OCI-M1 (cell line): ENCODE data around the gene NOC2L.
"Not testable (repeated sequence)": the region's sequence is repeated elsewhere in the genome, so short reads cannot be mapped to it uniquely, and the experiment has no call there.

Source experiments
- DNase-seq: peaks from one replicate; lab custom pipeline; 2025; lab: John Stamatoyannopoulos, UW

Gene NOC2L

GRCh38 chr1:993379-993995 is 34.4 kb upstream of the NOC2L start:
- no peak for DNase-seq

DNA sequence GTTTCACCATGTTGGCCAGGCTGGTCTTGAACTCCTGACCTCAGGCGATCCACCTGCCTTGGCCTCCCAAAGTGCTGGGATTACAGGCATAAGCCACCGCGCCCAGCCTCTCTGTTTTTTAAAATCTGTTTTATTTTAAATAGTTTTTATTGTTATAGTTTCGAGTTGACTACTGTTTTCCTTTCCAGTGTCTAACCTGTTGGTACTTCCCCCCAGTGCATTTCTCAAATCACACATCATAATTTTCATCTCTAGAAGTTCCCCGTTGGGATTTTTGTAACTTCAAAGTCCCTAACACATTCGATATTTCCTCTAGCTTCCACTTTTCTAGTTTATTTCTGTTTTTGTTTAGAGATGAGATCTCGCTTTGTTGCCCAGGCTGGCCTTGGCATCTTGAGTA is 33.3 kb upstream of the NOC2L start:
- no peak for DNase-seq

DNA sequence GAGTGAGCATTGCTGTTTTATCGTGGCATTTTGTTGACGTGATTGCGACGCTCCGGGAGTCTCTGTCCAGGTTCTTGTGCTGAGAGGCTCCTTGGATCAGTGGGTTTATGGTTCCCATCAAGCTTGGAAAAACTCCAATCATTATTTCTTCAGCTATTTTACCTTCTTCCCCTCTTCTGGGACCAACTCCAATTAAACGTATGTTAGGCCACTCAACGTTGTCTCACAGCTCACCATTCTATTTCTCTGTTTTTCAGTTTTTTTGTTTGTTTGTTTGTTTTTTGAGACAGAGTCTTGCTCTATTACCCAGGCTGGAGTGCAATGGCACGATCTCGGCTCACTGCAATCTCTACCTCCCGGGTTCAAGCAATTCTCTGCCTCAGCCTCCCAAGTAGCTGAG is 32.8 kb upstream of the NOC2L start:
- no peak for DNase-seq

GRCh38 chr1:991275-991674 is 32.2 kb upstream of the NOC2L start:
- DNase-seq, result not testable (repeated sequence)

DNA sequence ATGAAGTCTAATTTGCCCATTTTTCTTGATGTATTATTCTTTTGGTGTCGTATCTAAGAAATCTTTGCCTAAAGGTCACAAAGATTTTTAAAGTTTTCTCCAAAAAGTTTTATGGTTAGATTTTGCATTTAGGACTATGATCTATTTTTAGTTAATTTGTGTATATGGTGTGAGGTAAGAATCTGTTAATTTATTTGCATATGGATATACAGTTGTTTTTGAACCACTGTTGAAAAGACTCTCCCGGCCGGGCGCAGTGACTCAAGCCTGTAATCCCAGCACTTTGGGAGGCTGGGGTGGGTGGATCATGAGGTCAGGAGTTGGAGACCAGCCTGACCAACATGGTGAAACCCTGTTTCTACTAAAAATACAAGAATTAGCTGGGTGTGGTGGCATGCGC is 29.0 kb upstream of the NOC2L start:
- DNase-seq, result not testable (repeated sequence)

- no peak for DNase-seq
Observed at GRCh38 chr1:985126-985525, 26.1 kb upstream of the NOC2L start.

GRCh38 chr1:984476-984814 is 25.4 kb upstream of the NOC2L start:
- no peak for DNase-seq

DNA sequence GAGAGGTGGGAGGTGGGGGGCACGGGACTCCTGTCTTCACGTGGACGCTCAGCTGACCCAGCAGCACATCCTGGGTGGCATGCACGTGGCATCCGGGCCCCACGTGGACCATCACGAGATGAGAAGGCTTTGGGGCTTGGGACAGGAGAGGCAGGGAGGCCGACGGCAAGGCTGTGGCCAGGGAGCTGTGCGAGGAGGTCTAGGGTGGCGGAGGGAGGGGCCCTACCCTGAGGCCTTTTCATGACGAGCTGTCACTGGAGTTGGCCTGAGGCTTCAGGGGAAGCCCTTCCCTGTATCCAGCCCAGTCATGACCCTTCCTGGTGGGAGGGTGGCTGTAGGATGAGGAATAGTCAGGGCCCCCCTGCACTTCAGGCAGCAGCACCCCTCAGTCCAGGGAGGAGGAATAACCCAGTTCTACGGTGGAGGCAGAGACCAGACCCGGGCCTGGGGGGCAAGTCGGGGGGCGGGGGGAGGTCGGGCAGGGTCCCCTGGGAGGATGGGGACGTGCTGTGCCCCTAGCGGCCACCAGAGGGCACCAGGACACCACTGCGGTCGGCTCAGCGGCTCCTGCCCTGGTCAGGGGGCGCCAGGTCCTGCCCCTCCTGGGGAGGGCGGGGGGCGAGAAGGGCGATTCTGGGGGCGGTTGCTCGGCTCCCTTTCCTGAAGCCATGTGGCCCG is 24.9 kb upstream of the NOC2L start:
- DNase-seq, result peak; percentile 64

DNA sequence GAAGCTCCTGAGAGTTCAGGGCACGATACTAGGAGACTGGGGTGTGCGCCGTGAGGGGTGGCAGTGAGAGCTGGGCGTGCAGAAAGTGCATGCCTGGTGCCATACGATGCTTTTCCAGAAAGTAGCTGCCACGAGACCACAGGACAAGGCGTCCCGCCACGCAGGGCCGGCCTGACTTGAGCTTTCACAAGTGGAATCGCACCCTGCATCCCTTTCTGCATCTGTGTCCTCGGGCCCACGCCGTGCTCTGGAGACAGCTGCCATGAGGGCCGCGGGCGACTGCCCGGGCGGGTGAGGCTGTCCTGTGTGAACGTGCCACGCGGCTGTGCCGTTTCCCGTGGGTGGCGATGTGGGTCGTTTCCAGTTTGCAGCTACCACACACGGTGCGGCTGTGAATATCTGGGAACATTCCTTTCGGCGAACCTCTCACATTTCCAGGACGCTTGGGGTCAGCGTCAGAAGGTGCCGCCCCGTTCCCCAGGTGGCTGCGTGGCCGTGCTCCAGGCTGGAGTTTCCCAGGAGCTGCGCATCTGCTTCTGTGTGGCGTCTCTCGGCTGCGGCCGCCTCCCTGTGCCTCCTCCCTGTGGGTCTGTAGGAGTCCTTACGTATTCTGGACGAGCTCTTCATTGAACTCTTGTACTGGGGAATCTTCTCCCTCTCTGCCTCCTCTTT is 23.8 kb upstream of the NOC2L start:
- DNase-seq, result no peak

DNA sequence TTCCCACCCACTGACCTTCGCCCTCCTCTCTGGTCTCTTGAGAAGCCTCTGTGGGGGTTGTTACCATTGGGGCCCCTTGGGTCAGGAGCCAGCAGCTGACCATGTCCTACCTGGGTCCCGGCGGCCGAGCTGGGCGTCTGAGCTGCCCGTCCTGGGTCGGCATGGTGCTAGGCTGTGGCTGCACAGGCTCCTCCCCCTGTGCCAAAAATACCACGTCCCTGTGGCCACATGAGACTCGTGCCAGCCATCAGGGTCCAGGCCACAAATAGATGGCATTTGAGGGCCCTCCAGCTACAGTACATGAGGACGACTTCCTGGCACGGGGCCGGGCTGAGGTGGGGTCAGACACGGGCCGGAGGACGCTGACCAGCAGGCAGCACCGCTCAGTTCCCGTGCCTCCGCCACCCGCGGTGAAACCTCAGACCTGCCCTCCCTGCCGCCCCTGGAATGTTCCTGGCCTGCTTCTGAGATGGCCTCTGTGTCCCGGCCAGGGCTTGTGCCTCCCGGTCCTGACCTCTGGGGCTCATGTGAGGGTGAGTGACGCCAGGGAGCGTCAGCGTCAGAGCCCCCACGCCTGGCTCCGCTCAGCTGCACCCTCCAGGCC is 23.0 kb upstream of the NOC2L start, which contains the start of gene PERM1:
PERM1 (minus strand) TSS at position 139 of the 604 bp plus-strand sequence. CDS start 1,064 bp downstream, outside the sequence.
- no peak for DNase-seq

GRCh38 chr1:981491-981954 is 22.5 kb upstream of the NOC2L start:
- DNase-seq, result no peak

- no peak for DNase-seq
Observed at GRCh38 chr1:980602-981395, 21.7 kb upstream of the NOC2L start.

GRCh38 chr1:980137-980571 is 21.1 kb upstream of the NOC2L start:
- no peak for DNase-seq

DNA sequence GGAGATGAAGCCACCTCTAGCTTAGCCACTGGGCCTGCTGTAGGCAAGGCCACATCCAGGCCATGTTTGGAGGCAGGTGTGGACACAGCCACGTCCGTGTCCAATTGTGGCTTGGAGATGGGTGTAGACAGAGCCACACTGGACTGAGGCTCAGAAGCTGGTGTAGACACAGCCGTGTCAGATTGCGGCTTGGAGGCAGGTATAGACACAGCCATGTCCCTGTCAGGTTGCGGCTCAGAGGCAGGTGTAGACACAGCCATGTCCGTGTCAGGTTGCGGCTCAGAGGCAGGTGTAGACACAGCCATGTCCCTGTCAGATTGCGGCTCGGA is 20.7 kb upstream of the NOC2L start:
- no peak for DNase-seq

DNA sequence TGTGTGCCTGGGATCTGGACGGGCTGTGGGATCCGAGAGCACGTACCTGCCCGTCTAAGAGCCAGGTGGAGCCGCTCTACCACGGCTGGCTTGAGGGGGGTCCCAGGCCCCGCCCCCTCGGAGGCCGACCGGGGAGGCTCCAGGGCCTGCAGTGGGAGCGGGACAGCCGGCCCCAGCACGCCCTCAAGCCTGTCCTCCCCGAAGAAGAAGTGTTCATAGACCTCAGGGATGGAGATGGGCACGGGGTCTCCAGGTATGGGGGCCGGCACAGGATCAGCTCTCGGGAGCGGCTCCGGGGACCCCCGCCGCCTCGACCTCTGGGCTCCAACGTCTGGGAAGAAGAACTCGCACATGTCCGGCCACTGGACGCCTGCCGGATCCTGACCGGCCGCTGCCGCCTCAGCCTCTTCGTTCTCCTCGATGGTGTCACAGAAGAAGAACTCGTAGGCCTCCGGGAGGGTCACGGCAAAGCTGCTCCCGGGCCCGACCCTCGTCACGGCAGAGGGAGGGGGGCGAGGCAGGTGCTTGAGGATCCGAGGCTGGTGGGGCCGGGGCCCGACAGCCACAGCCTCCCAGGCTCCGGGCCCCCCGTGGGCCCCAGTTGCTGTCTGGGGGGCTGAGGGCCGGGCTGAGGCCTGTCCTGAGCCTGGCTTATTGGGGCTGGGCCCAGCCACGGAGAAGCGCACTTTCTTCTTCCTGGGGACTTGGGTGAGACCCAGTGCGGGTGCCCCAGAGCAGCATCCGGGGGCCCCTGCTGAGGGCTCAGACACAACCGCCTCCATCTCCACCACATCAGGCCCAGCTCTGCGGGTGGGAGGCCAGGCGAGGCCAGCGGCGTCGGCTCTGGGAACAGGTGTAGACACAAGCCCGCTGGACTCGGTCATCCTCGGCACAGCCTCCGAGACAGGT is 20.0 kb upstream of the NOC2L start:
- DNase-seq, result no peak

GRCh38 chr1:978069-978834 is 19.2 kb upstream of the NOC2L start:
- no peak for DNase-seq

GRCh38 chr1:976791-977190 is 17.7 kb upstream of the NOC2L start:
- not testable (repeated sequence) for DNase-seq

- DNase-seq, result peak; percentile 74
Observed at GRCh38 chr1:975896-976683, 17.0 kb upstream of the NOC2L start.

DNA sequence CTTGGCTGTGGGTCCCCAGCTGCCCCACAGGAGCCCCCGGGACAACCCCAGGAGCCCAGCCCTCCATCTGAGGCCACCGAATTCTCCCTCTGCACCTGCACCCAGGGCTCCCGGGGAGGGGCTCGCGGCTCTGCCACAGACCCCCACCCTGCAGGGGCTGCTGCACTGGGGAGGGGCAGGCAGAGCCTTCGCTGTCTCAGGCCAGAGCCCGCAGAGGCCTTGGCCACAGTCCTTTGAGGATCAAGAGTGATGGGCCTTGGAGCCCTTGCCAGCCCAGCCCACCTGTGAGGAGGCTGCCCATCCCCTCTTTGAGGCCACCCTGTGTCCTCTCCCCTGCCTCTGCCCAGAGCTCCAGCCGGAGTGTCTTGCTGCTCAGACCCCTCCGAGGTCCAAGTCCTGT is 16.3 kb upstream of the NOC2L start:
- no peak for DNase-seq
